ENCODE measurements around the gene MICB. TPM values are rescaled to one million over a fixed set of nuclear protein-coding genes. Genes with fewer than 3 reads are reported as not detected.
A peak's percentile ranks its signal among the peaks of the same experiment; 100 is the strongest.

MICB gene
- total and polyA plus RNA-seq, 2 of the 8 experiments (the other 6 are each of a cell fraction or from before 2014, with no cell fraction given) = 16.2 to 25.3 TPM

GRCh38 chr6:31473780-31474761 is 23.9 kb upstream of the MICB start:
- POLR2A ChIA-PET (ENCODE audit: partially characterized antibody) = interaction anchor here (0.6 kb wide), 2 partner anchors 14 to 58 kb away, joined by 3 read pairs; no protein-coding TSS in a partner anchor

More at GRCh38 chr6:31473780-31474761, 23.9 kb upstream of the MICB start:
- Histone ChIP-seq H3K56ac (replicated peaks; ENCODE audit: insufficient read length, low read depth, low read length) (no peak overlapping the region), H4K5ac (ENCODE audit: insufficient read length, low read depth, low read length) (no peak overlapping the region), H3K27ac (ENCODE audit: low read depth, low read length) (no peak overlapping the region), H3K23me2 (ENCODE audit: low read depth, low read length) (no peaks in the 10 kb centered on the region), H3K23ac (ENCODE audit: insufficient read length) (no peak overlapping the region), H2BK15ac (ENCODE audit: low read length) (no peak overlapping the region), H3K14ac (ENCODE audit: insufficient read length) (no peak overlapping the region), H2BK20ac (ENCODE audit: low read length) (no peak overlapping the region), H3K79me1 (ENCODE audit: low read depth, low read length) (no peaks in the 10 kb centered on the region), H3K4me3 (ENCODE audit: extremely low read depth in 1 of 4, insufficient read depth in 2 of 4, low read depth in 3 of 4, low read length in 4 of 4) (no peak overlapping the region), H4K8ac (ENCODE audit: extremely low read depth, insufficient read depth, low read length) (no peak overlapping the region), H3K27me3 (replicated peaks in 1 of 4; ENCODE audit: control insufficient read depth in 3 of 4, extremely low read depth in 1 of 4, insufficient read depth in 3 of 4, low read length in 3 of 4) (peaks cover 0 to 2% (median 0%) of the 10 kb centered on the region in 4 experiments; a peak in 2 of 7 replicates), H2BK5ac (ENCODE audit: low read depth, low read length) (no peak overlapping the region), H2AFZ (ENCODE audit: low read length) (no peak overlapping the region), H2AK5ac (ENCODE audit: low read depth, low read length) (no peak overlapping the region), H3K79me2 (ENCODE audit: control insufficient read depth in 1 of 2, insufficient read depth in 2 of 2, low read length in 2 of 2) (no peaks in the 10 kb centered on the region), H3K9ac (replicated peaks in 1 of 4; ENCODE audit: extremely low read depth in 1 of 4, low read depth in 3 of 4, low read length in 3 of 4) (no peak overlapping the region), H3K4me1 (replicated peaks in 1 of 4; ENCODE audit: control insufficient read depth in 3 of 4, insufficient read depth in 4 of 4, low read length in 3 of 4) (no peaks in the 10 kb centered on the region), H3K4me2 (ENCODE audit: insufficient read depth in 1 of 2, low read depth in 2 of 2, low read length in 2 of 2) (no peak overlapping the region), H3K18ac (ENCODE audit: extremely low read depth, low read length) (no peak overlapping the region), H3K36me3 (ENCODE audit: control insufficient read depth in 2 of 4, insufficient read depth in 4 of 4, low read length in 3 of 4) (no peaks in the 10 kb centered on the region), H3K9me3 (ENCODE audit: insufficient read depth in 2 of 2, low read depth in 1 of 2, low read length in 1 of 2) (no peaks in the 10 kb centered on the region), H4K20me1 (replicated peaks in 1 of 2; ENCODE audit: control insufficient read depth in 1 of 2, insufficient read depth in 2 of 2, low read length in 2 of 2) (no peaks in the 10 kb centered on the region), H4K91ac (replicated peaks; ENCODE audit: insufficient read length, low read length) (no peak overlapping the region), H2BK120ac (replicated peaks; ENCODE audit: low read depth, low read length) (no peak overlapping the region), H2BK12ac (ENCODE audit: low read depth, low read length) (no peak overlapping the region), H3K4ac (replicated peaks; ENCODE audit: insufficient read length, low read depth, low read length) (no peak overlapping the region)
- CTCF ChIA-PET (ENCODE audit: partially characterized antibody) = interaction anchor here (0.6 to 2.2 kb wide), 9 partner anchors 10 to 239 kb away, joined by 3 to 10 read pairs (median 4); no protein-coding TSS in a partner anchor
- DNase-seq (ENCODE audit: low read depth in 1 of 2, low spot score in 2 of 2) = peak in 1 of 2 experiments; percentile 32
- WGBS, 2 experiments (ENCODE audit: extremely low coverage in 1 of 2, insufficient coverage in 1 of 2, insufficient read length in 1 of 2, insufficient replicate concordance in 2 of 2, low coverage in 1 of 2, low lambda C conversion rate in 2 of 2, missing lambda C conversion rate in 1 of 2) = 90% methylated on average over 8 of the region's 8 CpGs; no CpG with 5 or more reads in 1 of the 2 experiments
- TF ChIP-seq TAF1 (IDR thresholded peaks at IDR 0.05; ENCODE audit: low read depth, low read length) (no peak), SUZ12 (IDR thresholded peaks at IDR 0.05; ENCODE audit: low read length) (no peak), TAF7 (optimal IDR thresholded peaks at IDR 0.05; ENCODE audit: borderline replicate concordance, low read depth, low read length) (no peak), MAFK (IDR thresholded peaks at IDR 0.05; ENCODE audit: low read depth, low read length) (peak; percentile 85), USF2 (IDR thresholded peaks at IDR 0.05; ENCODE audit: low read length) (no peak)
- no peak for FAIRE-seq
